Muscle layer of duodenum (tissue), 2 donors: Measurements from ENCODE around the gene FRMPD2.
"Not testable (repeated sequence)": the region's sequence is repeated elsewhere in the genome, so short reads cannot be mapped to it uniquely, and the experiment has no call there.

Source experiments
- H3K27ac ChIP-seq: one replicate; pipeline ENCODE4 v1.7.0; 2013; ENCODE audit warnings: mild to moderate bottlenecking, low read length
- H3K27me3 ChIP-seq: one replicate; pipeline ENCODE4 v1.7.0; 2013; ENCODE audit warnings: low read depth, mild to moderate bottlenecking, control low read depth, low read length
- H3K36me3 ChIP-seq, 2 donors: one replicate each; pipeline ENCODE4 v1.7.0; 2013; ENCODE audit warnings: low read length in 2 of 2, control low read depth in 1 of 2, mild to moderate bottlenecking in 1 of 2; ENCODE audit not compliant: insufficient read depth in 2 of 2, control insufficient read depth in 1 of 2
- H3K4me1 ChIP-seq, 2 donors: one replicate each; pipeline ENCODE4 v1.7.0; 2013; ENCODE audit warnings: low read length in 2 of 2, mild to moderate bottlenecking in 2 of 2, control low read depth in 1 of 2, moderate library complexity in 1 of 2; ENCODE audit not compliant: insufficient read depth in 2 of 2, control insufficient read depth in 1 of 2
- H3K4me3 ChIP-seq, 2 donors: one replicate each; pipeline ENCODE4 v1.7.0; 2013; ENCODE audit warnings: low read length in 2 of 2, low read depth in 1 of 2, mild to moderate bottlenecking in 1 of 2
- H3K9me3 ChIP-seq, 2 donors: one replicate each; pipeline ENCODE4 v1.7.0; 2013; ENCODE audit warnings: low read length in 2 of 2, control low read depth in 1 of 2, mild to moderate bottlenecking in 1 of 2; ENCODE audit not compliant: control insufficient read depth in 1 of 2
- donor health status: healthy.

Gene FRMPD2

DNA sequence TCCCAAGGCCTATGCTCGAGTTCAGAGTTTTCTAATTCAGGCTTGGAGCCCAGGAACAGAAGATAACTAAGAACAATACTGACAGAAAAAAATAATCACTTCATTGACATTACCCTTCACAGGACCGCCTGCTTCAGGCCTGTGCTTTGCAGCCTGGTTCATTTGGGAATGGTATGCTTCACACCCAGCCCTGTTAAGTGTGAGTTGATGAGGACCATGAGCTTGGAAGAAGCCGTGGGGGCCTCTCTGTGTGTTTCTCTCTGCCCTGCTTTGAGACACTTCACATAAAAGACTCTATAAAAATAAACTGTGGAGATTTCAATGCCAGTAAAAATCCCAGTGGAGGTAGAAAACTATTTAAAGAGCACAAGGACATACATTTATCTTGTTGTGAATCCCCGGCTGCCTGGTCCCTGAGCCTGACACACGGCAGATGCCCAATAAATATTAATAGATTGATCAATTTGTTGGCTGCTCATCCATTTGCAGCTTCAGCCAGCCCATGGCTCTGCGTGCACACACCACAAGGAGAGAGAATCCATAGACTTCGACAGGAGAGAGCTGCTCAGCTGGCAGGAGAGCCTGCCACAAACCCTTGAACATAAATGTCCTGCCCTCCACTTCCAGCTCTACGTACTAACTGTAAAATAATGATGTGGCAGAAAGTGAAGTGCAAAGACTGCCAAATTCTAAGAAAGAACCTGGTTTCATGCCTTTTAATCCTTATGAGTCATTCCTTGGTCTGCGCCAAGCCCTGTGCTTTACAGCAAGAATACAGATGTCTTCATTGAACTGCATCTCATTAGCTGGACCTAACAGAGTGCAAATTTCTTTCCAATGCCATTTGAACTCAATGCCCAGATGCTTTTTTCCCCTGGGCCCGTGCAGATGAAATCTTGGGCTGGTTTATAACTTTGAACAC, 130.5 kb downstream of the FRMPD2 start:
- not testable (repeated sequence) for H3K36me3 ChIP-seq, H3K27me3 ChIP-seq, H3K27ac ChIP-seq, H3K9me3 ChIP-seq, H3K4me3 ChIP-seq, H3K4me1 ChIP-seq

DNA sequence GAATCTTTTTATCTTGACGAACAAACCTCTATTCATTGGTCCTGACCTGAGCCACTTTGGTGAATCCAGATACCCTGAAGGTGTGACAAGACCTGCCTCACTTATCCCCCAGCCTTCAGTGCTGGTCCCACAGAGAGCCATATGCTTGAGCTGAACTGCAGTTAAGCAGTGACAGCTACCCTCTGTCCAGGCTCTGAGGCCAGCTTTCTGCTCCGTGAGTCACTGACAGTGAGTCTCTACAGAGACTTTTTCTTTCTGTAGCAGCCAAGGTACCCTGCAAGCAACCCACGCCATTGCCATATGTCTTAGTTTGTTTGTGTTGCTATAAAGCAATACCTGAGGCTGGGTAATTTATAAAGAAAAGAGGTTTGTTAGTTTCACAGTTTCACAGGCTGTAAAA, 133.5 kb downstream of the FRMPD2 start:
- not testable (repeated sequence) for H3K27ac ChIP-seq, H3K4me1 ChIP-seq, H3K27me3 ChIP-seq

DNA sequence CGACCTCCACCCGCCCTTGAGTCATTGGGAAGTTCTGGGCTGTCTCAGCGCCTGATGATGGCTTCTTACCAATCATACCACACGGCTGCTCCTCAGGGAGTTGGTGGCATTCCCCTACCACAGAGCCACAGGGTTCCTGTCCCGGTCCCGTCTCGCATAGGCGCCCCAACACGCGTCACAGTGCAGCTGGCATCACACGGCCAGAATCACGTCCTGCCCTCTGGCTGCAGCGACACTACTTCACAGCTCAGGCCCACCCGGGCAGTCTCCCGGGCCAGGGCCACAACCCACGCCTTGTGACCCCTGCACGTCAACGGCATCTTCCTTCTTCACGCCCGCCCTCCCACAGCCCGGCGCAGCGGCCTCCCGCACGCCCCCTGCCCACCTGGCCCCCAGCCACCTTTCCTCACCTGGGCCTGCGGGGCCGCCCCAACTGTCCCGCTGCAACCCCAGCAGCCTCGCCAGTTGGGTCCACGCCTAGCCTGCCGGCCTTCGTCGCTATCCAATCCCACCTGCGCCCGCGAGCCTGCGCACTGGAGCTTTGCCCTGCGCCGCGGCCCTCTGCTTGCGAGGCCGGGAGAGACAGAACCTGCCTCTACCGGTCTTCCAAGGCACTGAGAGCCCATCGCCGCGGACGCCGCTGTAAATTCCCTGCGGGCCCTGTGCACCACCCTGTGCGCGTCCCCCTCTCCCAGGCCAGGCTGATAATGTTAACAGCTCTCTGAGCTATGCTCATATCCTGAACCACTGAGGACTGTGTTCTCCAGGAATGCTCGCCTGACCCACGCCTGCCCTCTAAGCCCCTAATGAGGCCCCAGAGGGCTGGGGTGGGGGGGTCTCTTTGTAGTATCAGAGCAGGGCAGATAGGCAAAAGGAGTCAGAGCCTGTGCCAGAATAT, 134.3 kb downstream of the FRMPD2 start:
- H3K4me1 ChIP-seq, H3K27ac ChIP-seq, H3K4me3 ChIP-seq, H3K27me3 ChIP-seq, H3K36me3 ChIP-seq, H3K9me3 ChIP-seq: not testable (repeated sequence)

More for the DNA sequence above, 133.5 kb downstream of the FRMPD2 start:
- not testable (repeated sequence) for H3K4me3 ChIP-seq, H3K36me3 ChIP-seq, H3K9me3 ChIP-seq

DNA sequence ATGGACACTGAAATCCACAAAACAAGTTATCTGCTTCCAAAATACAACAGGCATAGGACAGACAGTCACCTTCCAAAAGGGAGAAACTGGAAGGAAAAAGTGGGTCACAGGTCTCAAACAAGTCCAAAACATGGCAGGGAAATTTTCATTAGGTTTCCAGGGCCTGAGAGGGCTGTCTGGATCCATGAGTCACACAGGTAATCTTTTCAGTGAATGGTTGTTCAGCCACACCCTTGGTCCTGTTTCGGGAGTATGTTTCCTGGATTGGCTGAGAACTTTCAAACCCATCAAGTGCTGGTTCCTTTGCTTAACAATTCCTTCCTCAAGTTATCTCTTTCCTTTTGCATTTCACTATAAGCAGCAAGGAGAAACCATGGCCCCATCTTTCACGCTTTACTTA, 145.5 kb downstream of the FRMPD2 start:
- not testable (repeated sequence) for H3K36me3 ChIP-seq, H3K27ac ChIP-seq, H3K9me3 ChIP-seq, H3K4me1 ChIP-seq, H3K4me3 ChIP-seq, H3K27me3 ChIP-seq

DNA sequence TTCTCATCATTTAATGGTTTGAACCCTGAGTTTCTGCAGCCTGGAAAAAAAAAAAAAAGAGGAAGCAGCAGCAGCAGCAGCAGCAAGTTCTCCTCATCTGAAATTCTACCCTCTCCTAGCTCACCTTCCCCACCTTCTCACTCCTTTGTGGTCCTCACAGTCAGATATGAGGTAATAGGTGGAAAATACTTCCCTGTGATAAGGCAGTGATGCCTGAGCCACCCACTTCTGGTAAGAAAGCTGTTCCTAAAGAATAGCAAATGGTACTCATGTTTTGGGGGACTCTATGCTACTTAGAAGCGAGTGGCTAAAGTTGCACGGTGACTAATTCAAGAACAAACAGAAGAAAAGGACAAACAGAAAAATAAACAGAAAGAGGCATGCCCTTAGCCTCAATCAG, 148.2 kb downstream of the FRMPD2 start:
- not testable (repeated sequence) for H3K4me1 ChIP-seq, H3K27me3 ChIP-seq, H3K36me3 ChIP-seq, H3K4me3 ChIP-seq, H3K9me3 ChIP-seq, H3K27ac ChIP-seq

DNA sequence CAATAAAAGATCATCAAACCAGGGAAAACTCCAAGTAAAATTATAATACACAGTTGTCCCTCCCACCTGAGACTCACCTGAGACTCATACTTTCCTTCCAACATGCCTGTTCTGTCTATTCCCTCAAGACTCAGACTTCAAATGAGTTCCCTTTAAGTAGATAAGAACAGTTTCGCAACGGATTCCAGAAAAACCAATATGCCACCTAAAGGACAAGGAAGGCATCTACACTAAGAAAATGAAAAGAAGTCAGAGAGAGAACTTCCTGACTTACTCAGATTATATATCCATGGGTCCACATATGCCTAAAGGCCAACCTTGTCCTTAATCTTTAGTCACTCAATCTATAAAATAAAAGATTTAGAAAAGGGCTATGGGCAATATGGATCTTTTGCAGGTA, 148.9 kb downstream of the FRMPD2 start:
- not testable (repeated sequence) for H3K9me3 ChIP-seq, H3K4me3 ChIP-seq, H3K27me3 ChIP-seq, H3K27ac ChIP-seq, H3K36me3 ChIP-seq, H3K4me1 ChIP-seq

DNA sequence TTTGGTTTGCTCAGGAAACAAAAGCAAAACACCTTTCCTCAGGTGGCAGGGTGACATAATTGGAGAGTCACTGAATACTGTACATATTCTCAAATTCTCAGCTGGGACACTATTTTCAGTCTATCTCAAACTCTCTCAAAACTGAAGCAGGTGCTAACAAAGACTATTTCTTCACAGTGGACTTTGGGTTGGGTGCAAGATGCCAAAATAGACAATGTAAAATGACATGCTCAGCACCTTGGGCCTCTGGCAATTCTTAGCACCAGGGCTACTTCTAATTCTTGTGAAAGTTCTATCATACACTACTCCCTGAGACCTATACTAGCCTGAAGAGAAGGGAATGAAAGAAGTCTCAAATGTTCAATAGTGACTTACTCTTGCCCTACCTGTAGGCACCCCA, 151.9 kb downstream of the FRMPD2 start:
- H3K9me3 ChIP-seq, H3K4me1 ChIP-seq, H3K36me3 ChIP-seq, H3K27me3 ChIP-seq, H3K27ac ChIP-seq, H3K4me3 ChIP-seq: not testable (repeated sequence)

DNA sequence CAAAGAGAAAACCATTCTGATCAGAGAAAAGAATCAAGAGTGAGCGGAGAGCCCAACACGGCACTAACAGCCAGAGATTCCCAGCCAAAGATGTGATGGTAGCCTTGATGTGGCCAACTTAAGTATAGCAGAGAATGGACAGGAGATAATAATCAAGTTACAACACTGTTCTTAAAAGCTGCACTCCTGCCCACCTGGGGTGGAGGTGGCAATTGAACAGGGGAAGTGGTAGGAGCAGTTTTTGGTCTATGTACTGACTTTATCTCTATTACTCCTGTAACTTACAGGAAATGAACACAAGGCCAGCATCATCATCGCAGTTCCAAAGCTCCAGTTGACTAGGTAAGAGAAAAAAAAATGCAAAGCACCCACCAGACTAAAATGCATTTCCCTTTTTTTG, 164.2 kb downstream of the FRMPD2 start:
- not testable (repeated sequence) for H3K27me3 ChIP-seq, H3K36me3 ChIP-seq, H3K4me1 ChIP-seq, H3K27ac ChIP-seq, H3K9me3 ChIP-seq, H3K4me3 ChIP-seq
